ENCODE results near the gene MYEOV. TPM values are rescaled to one million over a fixed set of nuclear protein-coding genes. Genes with fewer than 3 reads are reported as not detected.

The MYEOV gene
- total and polyA plus RNA-seq, 2 of the 8 experiments (the other 6 are each of a cell fraction or from before 2014, with no cell fraction given), result 0.44 to 0.67 TPM

DNA sequence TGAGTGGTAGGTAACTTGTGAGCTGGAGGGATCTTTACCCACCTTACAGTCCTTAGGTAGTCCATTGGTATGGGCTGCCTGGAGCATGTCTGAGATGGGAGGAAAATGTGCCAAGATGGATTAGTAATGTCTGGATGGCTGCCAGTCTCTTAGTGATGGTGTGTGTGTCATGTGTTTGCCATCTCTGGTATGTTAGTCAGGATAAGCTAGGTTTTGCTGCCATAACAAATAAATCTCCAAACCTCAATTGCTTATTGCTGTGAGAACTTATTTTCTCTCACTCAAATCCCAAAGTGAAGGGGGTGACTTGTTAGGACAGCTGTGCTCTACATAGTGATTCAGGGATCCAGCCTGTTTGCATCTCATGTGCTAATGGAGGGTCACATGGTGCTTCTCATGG, 40.9 kb upstream of the MYEOV start:
- Histone ChIP-seq H3K4me3 (ENCODE audit: extremely low read depth in 1 of 4, insufficient read depth in 2 of 4, low read depth in 3 of 4, low read length in 4 of 4) (no peak overlapping the region), H3K79me2 (ENCODE audit: control insufficient read depth in 1 of 2, insufficient read depth in 2 of 2, low read length in 2 of 2) (no peaks in the 10 kb centered on the region), H3K23me2 (ENCODE audit: low read depth, low read length) (peaks cover 2% of the 10 kb centered on the region; the same call in 1 of the 2 replicates), H3K18ac (ENCODE audit: extremely low read depth, low read length) (no peak overlapping the region), H2BK15ac (ENCODE audit: low read length) (peak overlapping the region; percentile 81; the same call in 1 of the 2 replicates), H2BK5ac (ENCODE audit: low read depth, low read length) (no peak overlapping the region; the same call in 1 of the 2 replicates), H4K20me1 (replicated peaks in 1 of 2; ENCODE audit: control insufficient read depth in 1 of 2, insufficient read depth in 2 of 2, low read length in 2 of 2) (no peaks in the 10 kb centered on the region), H4K8ac (ENCODE audit: extremely low read depth, insufficient read depth, low read length) (no peak overlapping the region), H3K4me1 (replicated peaks in 1 of 4; ENCODE audit: control insufficient read depth in 3 of 4, insufficient read depth in 4 of 4, low read length in 3 of 4) (peaks cover 11 to 22% (median 13%) of the 10 kb centered on the region in 4 experiments), H2AK5ac (ENCODE audit: low read depth, low read length) (no peak overlapping the region), H3K9ac (replicated peaks in 1 of 4; ENCODE audit: extremely low read depth in 1 of 4, low read depth in 3 of 4, low read length in 3 of 4) (no peak overlapping the region), H2BK12ac (ENCODE audit: low read depth, low read length) (0 out of 2 replicates have a peak overlapping the region, but pooled peaks have one; percentile 39), H3K27ac (ENCODE audit: low read depth, low read length) (no peak overlapping the region), H2BK20ac (ENCODE audit: low read length) (no peak overlapping the region; the same call in 1 of the 2 replicates), H3K79me1 (ENCODE audit: low read depth, low read length) (no peaks in the 10 kb centered on the region), H3K36me3 (ENCODE audit: control insufficient read depth in 2 of 4, insufficient read depth in 4 of 4, low read length in 3 of 4) (no peaks in the 10 kb centered on the region), H2AFZ (ENCODE audit: low read length) (no peak overlapping the region), H4K91ac (replicated peaks; ENCODE audit: insufficient read length, low read length) (no peak overlapping the region), H3K56ac (replicated peaks; ENCODE audit: insufficient read length, low read depth, low read length) (no peak overlapping the region), H3K27me3 (replicated peaks in 1 of 4; ENCODE audit: control insufficient read depth in 3 of 4, extremely low read depth in 1 of 4, insufficient read depth in 3 of 4, low read length in 3 of 4) (peaks cover 0 to 15% (median 9%) of the 10 kb centered on the region in 4 experiments; a peak in 6 of 7 replicates), H3K9me3 (ENCODE audit: insufficient read depth in 2 of 2, low read depth in 1 of 2, low read length in 1 of 2) (peaks cover 7 to 8% of the 10 kb centered on the region in 2 experiments; a peak in 2 of 4 replicates), H3K4me2 (ENCODE audit: insufficient read depth in 1 of 2, low read depth in 2 of 2, low read length in 2 of 2) (no peak overlapping the region), H2BK120ac (replicated peaks; ENCODE audit: low read depth, low read length) (no peak overlapping the region), H3K23ac (ENCODE audit: insufficient read length) (no peak overlapping the region), H4K5ac (ENCODE audit: insufficient read length, low read depth, low read length) (no peak overlapping the region), H3K4ac (replicated peaks; ENCODE audit: insufficient read length, low read depth, low read length) (no peak overlapping the region), H3K14ac (ENCODE audit: insufficient read length) (no peak overlapping the region)
- ChIA-PET CTCF (ENCODE audit: partially characterized antibody) (interaction anchor here (0.6 to 3.5 kb wide), 5 partner anchors 12 to 164 kb away, joined by 3 to 21 read pairs (median 4); no protein-coding TSS in a partner anchor), POLR2A (ENCODE audit: partially characterized antibody) (no interaction called here)
- FAIRE-seq (no peak), DNase-seq (ENCODE audit: low read depth in 1 of 2, low spot score in 2 of 2) (no peak)
- TF ChIP-seq ZNF274 (IDR thresholded peaks at IDR 0.05; ENCODE audit: borderline replicate concordance, extremely low read depth, low read length), result no peak

Data from H1 (cell line).